ENCODE data around the gene CARHSP1.

Gene CARHSP1

GRCh38 chr16:8858994-8859912, 9.6 kb downstream of the CARHSP1 start:
- DNase-seq = no peak
- peaks cover 54% of the 10 kb centered on the region for H3K36me3 ChIP-seq

DNA sequence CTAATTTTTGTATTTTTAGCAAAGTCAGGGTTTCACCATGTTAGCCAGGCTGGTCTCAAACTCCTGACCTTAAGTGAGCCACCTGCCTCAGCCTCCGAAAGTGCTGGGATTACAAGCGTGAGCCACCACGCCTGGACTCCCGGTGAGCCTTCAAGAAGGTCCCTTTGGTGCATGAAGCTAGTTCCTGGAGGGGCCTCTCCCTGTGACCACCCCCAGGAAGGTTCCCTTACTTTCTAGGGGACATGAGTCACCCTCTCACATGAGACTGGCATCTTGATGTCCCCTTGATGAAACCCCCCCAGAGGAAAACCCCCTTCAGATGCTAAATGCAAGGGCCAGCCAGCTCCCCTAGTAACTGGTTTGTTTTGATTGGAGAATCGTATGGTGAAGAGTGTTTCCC, 12.8 kb downstream of the CARHSP1 start:
- Histone ChIP-seq H3K4me3 (ENCODE audit: low read depth, low read length) (no peak overlapping the region), H3K4me1 (no peaks in the 10 kb centered on the region), H3K27me3 (no peaks in the 10 kb centered on the region), H3K9me3 (no peaks in the 10 kb centered on the region), H3K36me3 (peaks cover 75% of the 10 kb centered on the region)
- TF ChIP-seq, protein P1, sequence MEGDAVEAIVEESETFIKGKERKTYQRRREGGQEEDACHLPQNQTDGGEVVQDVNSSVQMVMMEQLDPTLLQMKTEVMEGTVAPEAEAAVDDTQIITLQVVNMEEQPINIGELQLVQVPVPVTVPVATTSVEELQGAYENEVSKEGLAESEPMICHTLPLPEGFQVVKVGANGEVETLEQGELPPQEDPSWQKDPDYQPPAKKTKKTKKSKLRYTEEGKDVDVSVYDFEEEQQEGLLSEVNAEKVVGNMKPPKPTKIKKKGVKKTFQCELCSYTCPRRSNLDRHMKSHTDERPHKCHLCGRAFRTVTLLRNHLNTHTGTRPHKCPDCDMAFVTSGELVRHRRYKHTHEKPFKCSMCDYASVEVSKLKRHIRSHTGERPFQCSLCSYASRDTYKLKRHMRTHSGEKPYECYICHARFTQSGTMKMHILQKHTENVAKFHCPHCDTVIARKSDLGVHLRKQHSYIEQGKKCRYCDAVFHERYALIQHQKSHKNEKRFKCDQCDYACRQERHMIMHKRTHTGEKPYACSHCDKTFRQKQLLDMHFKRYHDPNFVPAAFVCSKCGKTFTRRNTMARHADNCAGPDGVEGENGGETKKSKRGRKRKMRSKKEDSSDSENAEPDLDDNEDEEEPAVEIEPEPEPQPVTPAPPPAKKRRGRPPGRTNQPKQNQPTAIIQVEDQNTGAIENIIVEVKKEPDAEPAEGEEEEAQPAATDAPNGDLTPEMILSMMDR (IDR thresholded peaks at IDR 0.05; ENCODE audit: low read depth, low read length) = no peak
- DNase-seq = no peak

More at GRCh38 chr16:8858994-8859912, 9.6 kb downstream of the CARHSP1 start:
- H3K4me3 ChIP-seq (ENCODE audit: low read depth, low read length) = no peak overlapping the region
- TF ChIP-seq, protein P1 (IDR thresholded peaks at IDR 0.05; ENCODE audit: low read depth, low read length) = no peak
- no peaks in the 10 kb centered on the region for H3K27me3 ChIP-seq
- H3K9me3 ChIP-seq = no peaks in the 10 kb centered on the region
- peaks cover 6% of the 10 kb centered on the region for H3K4me1 ChIP-seq

- Histone ChIP-seq H3K4me1 (peaks cover 4% of the 10 kb centered on the region; the same call in 1 of the 2 replicates), H3K9me3 (no peaks in the 10 kb centered on the region), H3K4me3 (ENCODE audit: low read depth, low read length) (no peak overlapping the region), H3K36me3 (peaks cover 80% of the 10 kb centered on the region), H3K27me3 (no peaks in the 10 kb centered on the region)
- DNase-seq = no peak
- TF ChIP-seq, protein P1 (IDR thresholded peaks at IDR 0.05; ENCODE audit: low read depth, low read length) = peak; percentile 20
Measured at GRCh38 chr16:8855051-8855786, 13.6 kb downstream of the CARHSP1 start.

DNA sequence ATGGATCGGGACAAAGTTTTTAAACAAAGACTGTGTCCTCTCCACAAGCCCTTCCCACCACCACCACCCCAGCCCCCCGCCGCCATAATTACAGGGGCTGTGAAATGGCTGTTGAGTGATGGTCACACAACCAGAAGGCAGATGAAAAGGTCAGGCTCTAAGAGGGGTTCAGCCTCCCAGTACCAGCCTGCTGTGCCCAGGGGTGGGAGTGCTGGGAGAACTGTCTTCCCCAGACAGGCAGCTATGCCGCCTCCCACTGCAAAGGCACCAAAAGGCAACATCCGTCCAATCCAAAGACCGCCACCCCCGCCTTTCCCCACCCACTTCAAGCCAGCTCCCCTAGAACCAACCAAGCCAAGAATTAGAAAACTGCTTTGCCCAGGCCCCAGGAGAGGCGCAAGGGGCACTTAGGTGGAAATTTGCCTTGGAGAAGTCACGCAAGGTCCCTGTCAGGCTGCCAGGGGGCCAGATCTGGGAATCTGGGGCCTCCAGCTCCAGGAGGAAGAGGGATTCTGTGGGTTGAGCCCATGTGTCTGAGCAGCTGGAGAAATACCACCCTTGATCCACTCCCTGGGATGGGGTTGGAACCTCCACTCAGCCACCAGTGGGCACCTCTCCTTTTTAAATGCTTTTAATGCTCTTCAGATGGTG, 14.4 kb downstream of the CARHSP1 start:
- no peaks in the 10 kb centered on the region for H3K9me3 ChIP-seq
- peaks cover 5% of the 10 kb centered on the region; the same call in 1 of the 2 replicates for H3K4me1 ChIP-seq
- TF ChIP-seq, protein P1 (IDR thresholded peaks at IDR 0.05; ENCODE audit: low read depth, low read length) = no peak
- no peak overlapping the region for H3K4me3 ChIP-seq (ENCODE audit: low read depth, low read length)
- no peaks in the 10 kb centered on the region for H3K27me3 ChIP-seq
- DNase-seq = no peak
- H3K36me3 ChIP-seq = peaks cover 86% of the 10 kb centered on the region

DNA sequence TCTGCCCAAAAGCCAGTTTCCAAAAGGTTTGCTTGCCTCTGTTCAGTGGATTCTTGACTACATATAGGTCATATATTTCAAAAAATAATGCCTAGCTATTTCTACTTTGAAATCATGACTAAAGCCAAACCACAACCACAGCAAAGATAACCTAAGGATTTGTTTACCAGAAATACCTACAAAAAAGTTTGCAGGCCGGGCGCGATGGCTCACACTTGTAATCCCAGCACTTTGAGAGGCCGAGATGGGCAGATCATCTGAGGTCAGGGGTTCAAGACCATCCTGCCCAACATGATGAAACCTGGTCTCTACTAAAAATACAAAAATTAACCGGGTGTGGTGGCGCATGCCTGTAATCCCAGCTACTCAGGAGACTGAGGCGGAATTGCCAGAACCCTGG, 15.2 kb downstream of the CARHSP1 start:
- no peak overlapping the region for H3K4me3 ChIP-seq (ENCODE audit: low read depth, low read length)
- DNase-seq = no peak
- peaks cover 86% of the 10 kb centered on the region for H3K36me3 ChIP-seq
- no peaks in the 10 kb centered on the region for H3K9me3 ChIP-seq
- peaks cover 5% of the 10 kb centered on the region; the same call in 1 of the 2 replicates for H3K4me1 ChIP-seq
- TF ChIP-seq, protein P1 (IDR thresholded peaks at IDR 0.05; ENCODE audit: low read depth, low read length) = no peak
- H3K27me3 ChIP-seq = no peaks in the 10 kb centered on the region
